PFSK-1 (cell line): Measurements from ENCODE around the gene SMG6.

ENCODE experiments used
- FOXP2 ChIP-seq: optimal IDR thresholded peaks from 2 replicates; pipeline ENCODE3; 2011; ENCODE audit warnings: borderline replicate concordance, control low read depth, inconsistent platforms; ENCODE audit not compliant: insufficient read depth; ENCODE audit errors: extremely low read length, extremely low read depth
- POLR2AphosphoS5 ChIP-seq: IDR thresholded peaks from 2 replicates; pipeline ENCODE4 v1.6.1; 2012; ENCODE audit warnings: low read depth, mild to moderate bottlenecking, control low read depth, low read length, moderate library complexity
- REST ChIP-seq, 2 experiments: IDR thresholded peaks; 2 replicates each; pipeline versions ENCODE4 v1.6.1 to v1.8.0; 2011 to 2012; ENCODE audit warnings: low read depth in 2 of 2, low read length in 2 of 2, control low read depth in 1 of 2, inconsistent platforms in 1 of 2, mild to moderate bottlenecking in 1 of 2, moderate library complexity in 1 of 2; ENCODE audit not compliant: insufficient read depth in 1 of 2
- SIN3A ChIP-seq: IDR thresholded peaks from 2 replicates; pipeline ENCODE4 v1.6.1; 2012; ENCODE audit warnings: mild to moderate bottlenecking, low read length, moderate library complexity, borderline replicate concordance; ENCODE audit not compliant: insufficient read depth
- TAF1 ChIP-seq: IDR thresholded peaks from 2 replicates; pipeline ENCODE4 v1.6.1; 2012; ENCODE audit warnings: low read length, control low read depth, borderline replicate concordance; ENCODE audit not compliant: insufficient read depth

Gene SMG6

GRCh38 chr17:2146132-2146871, 157.3 kb downstream of the SMG6 start:
- TF ChIP-seq FOXP2, result no peak
- TF ChIP-seq SIN3A, result no peak
- TF ChIP-seq TAF1, result no peak
- TF ChIP-seq POLR2AphosphoS5, result no peak
- TF ChIP-seq REST (IDR thresholded peaks at IDR 0.05; ENCODE audit: insufficient read depth in 1 of 2, low read depth in 2 of 2, low read length in 2 of 2), result no peak

GRCh38 chr17:2144701-2145100, 158.9 kb downstream of the SMG6 start:
- TF ChIP-seq REST (IDR thresholded peaks at IDR 0.05; ENCODE audit: insufficient read depth in 1 of 2, low read depth in 2 of 2, low read length in 2 of 2) (no peak), TAF1 (no peak), FOXP2 (no peak), SIN3A (no peak), POLR2AphosphoS5 (no peak)

- no peak for TF ChIP-seq POLR2AphosphoS5
- no peak for TF ChIP-seq SIN3A
- no peak for TF ChIP-seq REST (IDR thresholded peaks at IDR 0.05; ENCODE audit: insufficient read depth in 1 of 2, low read depth in 2 of 2, low read length in 2 of 2)
- no peak for TF ChIP-seq FOXP2
- no peak for TF ChIP-seq TAF1
Observed at GRCh38 chr17:2143332-2143731, 160.3 kb downstream of the SMG6 start.

GRCh38 chr17:2140683-2141082, 162.9 kb downstream of the SMG6 start:
- TF ChIP-seq FOXP2 (no peak), TAF1 (no peak)

- TF ChIP-seq REST (IDR thresholded peaks at IDR 0.05; ENCODE audit: insufficient read depth in 1 of 2, low read depth in 2 of 2, low read length in 2 of 2), result no peak
- no peak for TF ChIP-seq SIN3A
- TF ChIP-seq FOXP2, result no peak
- TF ChIP-seq TAF1, result no peak
- TF ChIP-seq POLR2AphosphoS5, result no peak
Observed at GRCh38 chr17:2138761-2139160, 164.8 kb downstream of the SMG6 start.
